Neural cell (in vitro differentiated cells): ENCODE results near the gene VDAC1. TPM values are rescaled to one million over a fixed set of nuclear protein-coding genes. Genes with fewer than 3 reads are reported as not detected.

Experiments used
- H2AFZ ChIP-seq: fragments of 200-600, 300-800 bp; sonication (generic), shearing (Covaris generic); 2 replicates; pipeline ENCODE4 v1.6.0; 2014; ENCODE audit warnings: low read depth, mild to moderate bottlenecking, antibody characterized with exemption, low read length, moderate library complexity
- H3F3A ChIP-seq: fragments of 200-600 bp; shearing (Covaris generic); 2 replicates; pipeline ENCODE4 v1.6.1; 2016; ENCODE audit warnings: mild to moderate bottlenecking, moderate library complexity, mixed read lengths, antibody characterized with exemption, low read length; ENCODE audit not compliant: insufficient read depth, poor library complexity, severe bottlenecking
- H3K27ac ChIP-seq: fragments of 200-600, 300-800 bp; sonication (generic), shearing (Covaris generic); 2 replicates; pipeline ENCODE4 v1.5.1; 2014; ENCODE audit warnings: mild to moderate bottlenecking, low read length, moderate library complexity
- H3K27me3 ChIP-seq: fragments of 300-800, 200-600 bp; sonication (generic), shearing (Covaris generic); 2 replicates; pipeline ENCODE4 v1.6.0; 2014; ENCODE audit warnings: mild to moderate bottlenecking, low read depth, low read length, moderate library complexity; ENCODE audit not compliant: insufficient read depth
- H3K36me3 ChIP-seq: fragments of 300-800, 200-600 bp; sonication (generic), shearing (Covaris generic); 2 replicates; pipeline ENCODE4 v1.5.1; 2014; ENCODE audit warnings: mild to moderate bottlenecking, antibody characterized with exemption, low read length, moderate library complexity; ENCODE audit not compliant: insufficient read depth
- H3K4me2 ChIP-seq: fragments of 300-800, 200-600 bp; sonication (generic), shearing (Covaris generic); 2 replicates; pipeline ENCODE4 v1.6.0; 2014; ENCODE audit warnings: mild to moderate bottlenecking, low read length
- H3K4me3 ChIP-seq: fragments of 300-800, 200-600 bp; sonication (generic), shearing (Covaris generic); 2 replicates; pipeline ENCODE4 v1.5.1; 2014; ENCODE audit warnings: mild to moderate bottlenecking, low read length, moderate library complexity
- H3K79me2 ChIP-seq: fragments of 200-600 bp; shearing (Covaris generic); replicated peaks from 2 replicates; pipeline ENCODE4 v1.6.0; 2014; ENCODE audit warnings: mild to moderate bottlenecking, low read length, moderate library complexity; ENCODE audit not compliant: insufficient read depth
- H3K9ac ChIP-seq: fragments of 300-800, 200-600 bp; sonication (generic), shearing (Covaris generic); 2 replicates; pipeline ENCODE4 v1.6.1; 2016; ENCODE audit warnings: mild to moderate bottlenecking, low read length, mixed read lengths
- H3K9me2 ChIP-seq: fragments of 200-600 bp; shearing (Covaris generic); 2 replicates; pipeline ENCODE4 v1.6.1; 2016; ENCODE audit warnings: mild to moderate bottlenecking, low read length, mixed read lengths; ENCODE audit not compliant: insufficient read depth
- H3K9me3 ChIP-seq: fragments of 200-600, 300-800 bp; sonication (generic), shearing (Covaris generic); 2 replicates; pipeline ENCODE4 v1.6.1; 2016; ENCODE audit warnings: mild to moderate bottlenecking, mixed run types, low read length, moderate library complexity, mixed read lengths
- H4K20me1 ChIP-seq: fragments of 200-600 bp; shearing (Covaris generic); 2 replicates; pipeline ENCODE4 v1.6.1; 2016; ENCODE audit warnings: mild to moderate bottlenecking, mixed run types; ENCODE audit not compliant: insufficient read depth
- CTCF ChIP-seq: fragments of 450-650 bp; IDR thresholded peaks from 2 replicates; pipeline ENCODE4 v1.5.1; 2014; ENCODE audit warnings: antibody characterized with exemption, mild to moderate bottlenecking, moderate library complexity; ENCODE audit not compliant: poor library complexity, severe bottlenecking
- EP300 ChIP-seq: fragments of 450-650 bp; conservative IDR thresholded peaks from 2 replicates; pipeline ENCODE4 v1.6.1; 2014; ENCODE audit warnings: antibody characterized with exemption, mild to moderate bottlenecking, moderate library complexity; ENCODE audit not compliant: poor library complexity, severe bottlenecking
- EZH2 ChIP-seq: fragments of 200-600, 300-800 bp; shearing (Covaris generic), sonication (generic); IDR thresholded peaks from 2 replicates; pipeline ENCODE4 v1.6.1; 2014; ENCODE audit warnings: antibody characterized with exemption, low read length, borderline replicate concordance, mild to moderate bottlenecking; ENCODE audit not compliant: insufficient read depth, poor library complexity, severe bottlenecking
- MXI1 ChIP-seq: fragments of 450-650 bp; conservative IDR thresholded peaks from 2 replicates; pipeline ENCODE4 v1.6.1; 2014; ENCODE audit warnings: antibody characterized with exemption, mild to moderate bottlenecking; ENCODE audit not compliant: poor library complexity, severe bottlenecking
- POLR2AphosphoS5 ChIP-seq: IDR thresholded peaks from 2 replicates; pipeline ENCODE4 v1.6.1; 2012
- RAD21 ChIP-seq: fragments of 450-650 bp; conservative IDR thresholded peaks from 2 replicates; pipeline ENCODE4 v1.6.1; 2014; ENCODE audit warnings: antibody characterized with exemption, mild to moderate bottlenecking, moderate library complexity
- REST ChIP-seq: IDR thresholded peaks from 2 replicates; pipeline ENCODE4 v1.6.1; 2012; ENCODE audit warnings: borderline replicate concordance
- SMC3 ChIP-seq: fragments of 450-650 bp; conservative IDR thresholded peaks from 2 replicates; pipeline ENCODE4 v1.6.1; 2014; ENCODE audit warnings: antibody characterized with exemption, mild to moderate bottlenecking, moderate library complexity; ENCODE audit not compliant: poor library complexity
- TAF1 ChIP-seq: IDR thresholded peaks from 2 replicates; pipeline ENCODE4 v1.6.1; 2012; ENCODE audit warnings: low read depth
- polyA plus RNA-seq: library from polyadenylated mRNA; depleted of rRNA; stranded (reverse); fragments of >200 nt; gene quantifications from 2 replicates; pipeline ENCODE4 v1.2.3, GENCODE V29; 2014

Gene VDAC1
- polyA plus RNA-seq, 1 donor from 2014 or later: 307 TPM

GRCh38 chr5:133934822-133935666 is 69.7 kb downstream of the VDAC1 start:
- Histone ChIP-seq H3K27me3 (no peaks in the 10 kb centered on the region), H3K4me3 (no peak overlapping the region), H3K9me3 (no peaks in the 10 kb centered on the region), H2AFZ (no peak overlapping the region), H3K4me2 (no peak overlapping the region), H3K79me2 (no peaks in the 10 kb centered on the region), H3K27ac (no peak overlapping the region), H4K20me1 (no peaks in the 10 kb centered on the region), H3F3A (no peaks in the 10 kb centered on the region), H3K9me2 (no peaks in the 10 kb centered on the region), H3K9ac (no peak overlapping the region), H3K36me3 (no peaks in the 10 kb centered on the region)
- TF ChIP-seq EP300 (no peak), MXI1 (no peak), REST (no peak), SMC3 (no peak), POLR2AphosphoS5 (no peak), EZH2 (no peak), TAF1 (no peak), RAD21 (no peak), CTCF (no peak)

- Histone ChIP-seq H3K9ac (no peak overlapping the region), H3K9me2 (no peaks in the 10 kb centered on the region), H4K20me1 (no peaks in the 10 kb centered on the region), H2AFZ (no peak overlapping the region), H3F3A (no peaks in the 10 kb centered on the region), H3K79me2 (no peaks in the 10 kb centered on the region), H3K9me3 (no peaks in the 10 kb centered on the region), H3K36me3 (no peaks in the 10 kb centered on the region), H3K4me2 (no peak overlapping the region), H3K27ac (no peak overlapping the region), H3K27me3 (no peaks in the 10 kb centered on the region), H3K4me3 (no peak overlapping the region)
- TF ChIP-seq RAD21 (no peak), CTCF (no peak), SMC3 (no peak)
These were observed 70.5 kb downstream of the VDAC1 start for GRCh38 chr5:133934311-133934710.
